HepG2 (cell line): ENCODE results near the gene TM4SF1. TPM values are rescaled to one million over a fixed set of nuclear protein-coding genes. Genes with fewer than 3 reads are reported as not detected.

Experiments used
- ARID2 ChIP-seq: sonication (generic); formaldehyde crosslinking; IDR thresholded peaks from 2 replicates; pipeline ENCODE4 v1.8.1; 2022; ENCODE audit warnings: mild to moderate bottlenecking, missing genetic modification reagents, borderline replicate concordance
- ATF3 ChIP-seq: sonication (generic); formaldehyde crosslinking; IDR thresholded peaks from 2 replicates; pipeline ENCODE4 v1.4.0; 2020; ENCODE audit warnings: missing genetic modification reagents
- BCL3 ChIP-seq: sonication (generic); formaldehyde crosslinking; IDR thresholded peaks from 2 replicates; pipeline ENCODE4 v1.5.1; 2020; ENCODE audit warnings: mild to moderate bottlenecking, missing genetic modification reagents, moderate library complexity
- CENPBD1 ChIP-seq: sonication (generic); formaldehyde crosslinking; IDR thresholded peaks from 2 replicates; pipeline ENCODE4 v1.8.0; 2022; ENCODE audit warnings: missing genetic modification reagents, low read depth, mild to moderate bottlenecking, borderline replicate concordance
- DMAP1 ChIP-seq: IDR thresholded peaks from 2 replicates; pipeline ENCODE4 v1.6.1; 2016
- GTF2F1 ChIP-seq: fragments of 150-350 bp; IDR thresholded peaks from 2 replicates; pipeline ENCODE4 v1.6.1; 2014; ENCODE audit warnings: low read length
- HINFP ChIP-seq: sonication (generic); formaldehyde crosslinking; IDR thresholded peaks from 2 replicates; pipeline ENCODE4 v1.4.0; 2020; ENCODE audit warnings: low read depth, mild to moderate bottlenecking, missing genetic modification reagents
- HNRNPLL ChIP-seq: fragments of 200-400 bp; formaldehyde crosslinking; IDR thresholded peaks from 2 replicates; pipeline ENCODE4 v1.6.1; 2017; ENCODE audit warnings: mild to moderate bottlenecking, low read depth, low read length; ENCODE audit not compliant: poor library complexity, severe bottlenecking
- KAT8 ChIP-seq: IDR thresholded peaks from 2 replicates; pipeline ENCODE4 v1.6.1; 2016; ENCODE audit warnings: missing genetic modification reagents, missing compliant biosample characterization
- KLF16 ChIP-seq, 2 experiments: sonication (generic) in 1 of 2; formaldehyde crosslinking in 1 of 2; IDR thresholded peaks; 2 replicates each; pipeline versions ENCODE4 v1.6.1 to v1.8.0; 2016 to 2023; ENCODE audit warnings: missing genetic modification reagents in 2 of 2, missing compliant biosample characterization in 1 of 2
- NR0B2 ChIP-seq: sonication (generic); formaldehyde crosslinking; IDR thresholded peaks from 2 replicates; pipeline ENCODE4 v1.4.0; 2020; ENCODE audit warnings: mild to moderate bottlenecking, missing genetic modification reagents
- RARA ChIP-seq: IDR thresholded peaks from 2 replicates; pipeline ENCODE4 v1.6.1; 2016; ENCODE audit warnings: missing genetic modification reagents, missing compliant biosample characterization
- ZBTB2 ChIP-seq: sonication (generic); formaldehyde crosslinking; IDR thresholded peaks from 2 replicates; pipeline ENCODE4 v1.8.0; 2022; ENCODE audit warnings: low read depth, missing genetic modification reagents
- ZFP62 ChIP-seq: sonication (generic); formaldehyde crosslinking; IDR thresholded peaks from 2 replicates; pipeline ENCODE4 v1.4.0; 2020; ENCODE audit warnings: missing genetic modification reagents
- ZNF34 ChIP-seq: sonication (generic); formaldehyde crosslinking; IDR thresholded peaks from 2 replicates; pipeline ENCODE4 v1.4.0; 2020; ENCODE audit warnings: mild to moderate bottlenecking, missing genetic modification reagents, borderline replicate concordance
- ZNF44 ChIP-seq: sonication (generic); formaldehyde crosslinking; IDR thresholded peaks from 2 replicates; pipeline ENCODE4 v1.5.1; 2020; ENCODE audit warnings: mild to moderate bottlenecking, missing genetic modification reagents
- ZNF543 ChIP-seq: sonication (generic); formaldehyde crosslinking; IDR thresholded peaks from 2 replicates; pipeline ENCODE4 v1.4.0; 2020; ENCODE audit warnings: mild to moderate bottlenecking, missing genetic modification reagents
- ZNF670 ChIP-seq: sonication (generic); formaldehyde crosslinking; IDR thresholded peaks from 2 replicates; pipeline ENCODE4 v1.8.0; 2022; ENCODE audit warnings: mild to moderate bottlenecking, missing genetic modification reagents, borderline replicate concordance
- ZNF749 ChIP-seq: sonication (generic); formaldehyde crosslinking; IDR thresholded peaks from 2 replicates; pipeline ENCODE4 v1.8.0; 2022; ENCODE audit warnings: mild to moderate bottlenecking, missing genetic modification reagents, moderate library complexity, borderline replicate concordance
- ZNF770 ChIP-seq: sonication (generic); formaldehyde crosslinking; IDR thresholded peaks from 2 replicates; pipeline ENCODE4 v1.5.0; 2020; ENCODE audit warnings: mild to moderate bottlenecking, missing genetic modification reagents
- ZUFSP ChIP-seq: sonication (generic); formaldehyde crosslinking; IDR thresholded peaks from 2 replicates; pipeline ENCODE4 v1.9.0; 2021; ENCODE audit warnings: missing genetic modification reagents, mild to moderate bottlenecking, borderline replicate concordance
- polyA plus RNA-seq, 8 experiments: library from polyadenylated mRNA; depleted of rRNA in 3 of 8; stranded (reverse) in 7 of 8; unstranded in 1 of 8; fragments of >200 nt; fragmentation: Illumina TruSeq in 4 of 8; extraction: Trizol in 4 of 8; gene quantifications; 2 replicates each; pipeline versions ENCODE4 v1.2.1 to v1.2.3, GENCODE V29; 2011 to 2016; ENCODE audit warnings: low read depth in 4 of 8, missing spikeins in 1 of 8, mixed read lengths in 1 of 8; ENCODE audit not compliant: insufficient read depth in 1 of 8
- total RNA-seq, 5 experiments: library from RNA; depleted of rRNA; stranded (reverse); fragments of >200 nt; fragmentation: Illumina TruSeq; extraction: Trizol; gene quantifications; 2 replicates each; pipeline ENCODE4 v1.2.3, GENCODE V29; 2016; ENCODE audit warnings: low read depth in 1 of 5

The TM4SF1 gene
- total and polyA plus RNA-seq, 2 of the 13 experiments (the other 11 are each of a cell fraction or from before 2014, with no cell fraction given) = 431 to 1,359 TPM

- TF ChIP-seq BCL3 (CRISPR knock-in tag) (no peak), ZUFSP (CRISPR knock-in tag) (no peak), RARA (CRISPR knock-in tag) (no peak), ZNF749 (CRISPR knock-in tag) (no peak), CENPBD1 (CRISPR knock-in tag) (no peak), ZBTB2 (CRISPR knock-in tag) (no peak), ATF3 (CRISPR knock-in tag) (no peak), KLF16 (CRISPR knock-in tag; IDR thresholded peaks at IDR 0.05) (no peak), GTF2F1 (no peak), ZNF770 (CRISPR knock-in tag) (no peak), HINFP (CRISPR knock-in tag) (no peak), ZFP62 (CRISPR knock-in tag) (no peak), KAT8 (CRISPR knock-in tag) (no peak), ZNF44 (CRISPR knock-in tag) (no peak), ZNF670 (CRISPR knock-in tag) (no peak), ZNF543 (CRISPR knock-in tag) (no peak), ZNF34 (CRISPR knock-in tag) (no peak), HNRNPLL (no peak), ARID2 (no peak; the same call in 1 of the 2 replicates), NR0B2 (CRISPR knock-in tag) (no peak), DMAP1 (no peak)
Observed at GRCh38 chr3:149384911-149385321, 7.5 kb upstream of the TM4SF1 start (continued).
